GM21529 (cell line): ENCODE measurements around the gene CCDC91.

ENCODE experiments used
- ATAC-seq: cut with Tn5 transposase; IDR thresholded peaks from one replicate; pipeline ENCODE4 v1.9.1; 2021; ENCODE audit not compliant: unreplicated experiment

Gene CCDC91, protein sequence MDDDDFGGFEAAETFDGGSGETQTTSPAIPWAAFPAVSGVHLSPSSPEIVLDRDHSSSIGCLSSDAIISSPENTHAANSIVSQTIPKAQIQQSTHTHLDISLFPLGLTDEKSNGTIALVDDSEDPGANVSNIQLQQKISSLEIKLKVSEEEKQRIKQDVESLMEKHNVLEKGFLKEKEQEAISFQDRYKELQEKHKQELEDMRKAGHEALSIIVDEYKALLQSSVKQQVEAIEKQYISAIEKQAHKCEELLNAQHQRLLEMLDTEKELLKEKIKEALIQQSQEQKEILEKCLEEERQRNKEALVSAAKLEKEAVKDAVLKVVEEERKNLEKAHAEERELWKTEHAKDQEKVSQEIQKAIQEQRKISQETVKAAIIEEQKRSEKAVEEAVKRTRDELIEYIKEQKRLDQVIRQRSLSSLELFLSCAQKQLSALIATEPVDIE

GRCh38 chr12:28190321-28191050 is at the start of gene CCDC91:
Gene CCDC91, plus strand, starts transcription at chr12:28190456. Its CDS starts 66,760 bp downstream, at chr12:28257216.
- peak; percentile 90 for ATAC-seq

GRCh38 chr12:28144059-28144458 is 46.2 kb upstream of the CCDC91 start:
- ATAC-seq = no peak

- no peak for ATAC-seq
These were observed 45.7 kb upstream of the CCDC91 start for GRCh38 chr12:28144532-28144931.

DNA sequence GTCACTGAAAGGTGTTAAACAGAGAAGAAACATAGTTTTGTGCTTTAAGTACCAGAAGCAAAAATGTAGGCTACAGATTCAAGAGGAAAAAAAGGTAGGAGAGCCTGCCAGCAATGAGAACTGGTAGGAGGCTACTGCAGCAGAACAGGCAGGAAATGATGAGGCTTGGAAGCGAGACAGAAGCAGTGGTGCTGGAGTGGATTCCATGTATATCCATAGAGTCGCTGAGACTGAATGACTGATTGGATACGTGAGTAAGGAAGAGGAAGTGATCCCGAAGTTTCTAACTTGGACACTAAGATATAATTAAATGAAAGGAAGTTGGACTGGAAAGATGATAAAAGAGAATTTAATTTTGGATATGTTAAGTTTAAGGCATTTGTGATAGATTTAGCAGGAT is 45.0 kb upstream of the CCDC91 start:
- ATAC-seq = no peak

GRCh38 chr12:28149279-28149678 is 41.0 kb upstream of the CCDC91 start:
- ATAC-seq = no peak

GRCh38 chr12:28156362-28156761 is 33.9 kb upstream of the CCDC91 start:
- ATAC-seq = no peak

DNA sequence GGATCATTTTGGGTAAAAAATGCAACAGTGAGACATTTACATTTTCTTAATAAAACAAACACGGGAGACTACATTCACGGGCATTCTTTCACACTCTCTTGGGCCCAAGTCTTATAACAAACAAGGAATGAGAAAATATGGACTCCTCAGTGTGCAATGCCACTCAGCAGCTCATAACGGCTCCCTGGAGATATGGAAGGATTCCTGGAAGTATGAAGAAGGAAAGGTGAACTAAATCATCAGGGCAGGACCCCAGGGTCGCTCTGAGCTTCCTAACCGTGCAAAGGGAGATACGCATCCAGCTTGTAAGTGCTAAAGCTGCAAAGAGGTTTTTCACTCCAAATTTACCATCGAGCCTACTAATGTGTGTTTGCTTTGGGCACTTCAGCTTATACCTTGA is 33.5 kb upstream of the CCDC91 start:
- ATAC-seq = no peak

GRCh38 chr12:28158353-28158752 is 31.9 kb upstream of the CCDC91 start:
- ATAC-seq = no peak

DNA sequence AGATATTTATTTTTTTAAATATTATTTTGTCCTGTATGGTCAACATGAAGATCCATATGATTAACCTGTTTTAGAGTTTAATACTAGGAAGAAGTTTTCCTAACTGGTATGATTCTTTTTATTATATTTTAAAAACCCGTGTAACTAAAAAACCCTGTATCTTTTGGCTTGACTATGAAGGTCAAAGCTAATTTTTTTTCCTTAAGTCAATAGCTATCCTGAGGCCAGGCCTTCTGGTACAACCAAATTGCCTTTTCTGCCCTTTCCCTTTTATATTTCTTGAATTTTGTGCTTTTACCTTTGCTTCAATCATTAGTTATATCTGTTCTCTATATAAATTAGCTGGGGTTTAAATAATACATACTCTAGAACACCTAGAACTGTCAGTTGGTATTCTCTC is 30.6 kb upstream of the CCDC91 start:
- ATAC-seq = no peak

GRCh38 chr12:28161697-28162096 is 28.6 kb upstream of the CCDC91 start:
- no peak for ATAC-seq

GRCh38 chr12:28162697-28163096 is 27.6 kb upstream of the CCDC91 start:
- ATAC-seq = no peak

GRCh38 chr12:28164644-28165275 is 25.5 kb upstream of the CCDC91 start:
- no peak for ATAC-seq

- ATAC-seq = no peak
These were observed 22.2 kb upstream of the CCDC91 start for GRCh38 chr12:28167981-28168485.

GRCh38 chr12:28171356-28172060 is 18.7 kb upstream of the CCDC91 start:
- no peak for ATAC-seq

- ATAC-seq = no peak
These were observed 17.7 kb upstream of the CCDC91 start for GRCh38 chr12:28172434-28173030.

DNA sequence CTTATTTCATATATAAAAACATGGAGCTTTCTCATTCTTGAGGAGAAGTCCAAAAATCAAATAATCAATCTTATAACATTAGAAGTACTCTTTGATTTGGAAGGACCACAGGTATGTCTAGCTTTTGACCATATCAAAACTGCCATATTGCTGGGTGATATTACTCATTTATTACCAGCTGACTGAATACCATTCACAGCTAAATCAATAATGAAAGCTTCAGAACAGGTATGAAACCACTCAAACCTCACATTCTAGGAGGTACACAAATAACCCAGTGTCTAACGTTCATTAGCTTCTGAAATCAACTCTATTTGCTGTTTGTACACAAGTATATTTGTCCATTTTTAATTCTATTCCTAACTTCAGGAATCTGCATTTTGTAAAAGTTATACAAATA is 16.8 kb upstream of the CCDC91 start:
- no peak for ATAC-seq

DNA sequence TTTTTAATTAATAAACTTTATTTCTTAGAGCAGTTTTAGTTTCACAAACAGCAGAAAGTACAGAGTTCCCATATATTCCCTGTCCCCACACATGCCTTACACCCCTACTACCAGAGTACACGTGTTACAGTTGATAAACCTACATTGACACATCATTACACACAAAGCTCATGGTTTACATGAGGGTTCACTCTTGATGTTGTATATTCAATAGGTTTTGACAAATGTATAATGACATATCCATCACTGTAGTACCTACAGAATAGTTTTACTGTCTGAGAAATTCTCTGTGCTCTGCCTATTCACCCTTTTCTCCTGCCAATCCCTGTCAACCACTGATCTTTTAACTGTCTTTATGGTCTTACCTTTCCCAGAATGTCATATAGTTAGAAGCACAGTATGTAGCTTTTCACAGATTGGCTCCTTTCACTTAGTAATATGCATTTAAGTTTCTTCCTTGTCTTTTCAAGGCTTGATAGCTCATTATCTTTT is 15.1 kb upstream of the CCDC91 start:
- no peak for ATAC-seq

GRCh38 chr12:28176295-28176694 is 14.0 kb upstream of the CCDC91 start:
- ATAC-seq = no peak

GRCh38 chr12:28177461-28177860 is 12.8 kb upstream of the CCDC91 start:
- no peak for ATAC-seq

GRCh38 chr12:28177905-28178304 is 12.4 kb upstream of the CCDC91 start:
- ATAC-seq = no peak
